Measurements from ENCODE around the gene ZDHHC21. TPM values are rescaled to one million over a fixed set of nuclear protein-coding genes. Genes with fewer than 3 reads are reported as not detected.
A peak's percentile ranks its signal among the peaks of the same experiment; 100 is the strongest.
"Not testable (repeated sequence)": the region's sequence is repeated elsewhere in the genome, so short reads cannot be mapped to it uniquely, and the experiment has no call there.

ZDHHC21 gene
- total RNA-seq, 1 donor from 2014 or later: 22.5 TPM

- Mint-ChIP-seq H3K27ac (no peak overlapping the region), H3K36me3 (peaks cover 16% of the 10 kb centered on the region), H3K9me3 (no peaks in the 10 kb centered on the region), H3K4me3 (no peak overlapping the region), H3K27me3 (ENCODE audit: insufficient read depth, low read depth) (no peaks in the 10 kb centered on the region), H3K4me1 (no peaks in the 10 kb centered on the region)
- Histone ChIP-seq H3K4me1 (no peaks in the 10 kb centered on the region), H3K27me3 (no peaks in the 10 kb centered on the region), H3K27ac (no peak overlapping the region), H3K9ac (no peak overlapping the region), H3K36me3 (peaks cover 6% of the 10 kb centered on the region), H3F3A (ENCODE audit: low read depth) (no peaks in the 10 kb centered on the region), H3K4me2 (no peak overlapping the region), H4K20me1 (ENCODE audit: low read depth) (no peaks in the 10 kb centered on the region), H3K79me2 (ENCODE audit: low read depth) (no peaks in the 10 kb centered on the region), H2AFZ (replicated peaks) (no peak overlapping the region), H3K9me3 (ENCODE audit: low read depth) (no peaks in the 10 kb centered on the region), H3K4me3 (no peak overlapping the region)
- no peak for TF ChIP-seq EZH2phosphoT487 (IDR thresholded peaks at IDR 0.05)
- TF ChIP-seq EZH2 (IDR thresholded peaks at IDR 0.05): no peak
- TF ChIP-seq, protein P1, sequence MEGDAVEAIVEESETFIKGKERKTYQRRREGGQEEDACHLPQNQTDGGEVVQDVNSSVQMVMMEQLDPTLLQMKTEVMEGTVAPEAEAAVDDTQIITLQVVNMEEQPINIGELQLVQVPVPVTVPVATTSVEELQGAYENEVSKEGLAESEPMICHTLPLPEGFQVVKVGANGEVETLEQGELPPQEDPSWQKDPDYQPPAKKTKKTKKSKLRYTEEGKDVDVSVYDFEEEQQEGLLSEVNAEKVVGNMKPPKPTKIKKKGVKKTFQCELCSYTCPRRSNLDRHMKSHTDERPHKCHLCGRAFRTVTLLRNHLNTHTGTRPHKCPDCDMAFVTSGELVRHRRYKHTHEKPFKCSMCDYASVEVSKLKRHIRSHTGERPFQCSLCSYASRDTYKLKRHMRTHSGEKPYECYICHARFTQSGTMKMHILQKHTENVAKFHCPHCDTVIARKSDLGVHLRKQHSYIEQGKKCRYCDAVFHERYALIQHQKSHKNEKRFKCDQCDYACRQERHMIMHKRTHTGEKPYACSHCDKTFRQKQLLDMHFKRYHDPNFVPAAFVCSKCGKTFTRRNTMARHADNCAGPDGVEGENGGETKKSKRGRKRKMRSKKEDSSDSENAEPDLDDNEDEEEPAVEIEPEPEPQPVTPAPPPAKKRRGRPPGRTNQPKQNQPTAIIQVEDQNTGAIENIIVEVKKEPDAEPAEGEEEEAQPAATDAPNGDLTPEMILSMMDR (IDR thresholded peaks at IDR 0.05): no peak
- DNase-seq (ENCODE audit: low spot score): no peak
Observed at GRCh38 chr9:14670718-14671117, 22.5 kb downstream of the ZDHHC21 start.

DNA sequence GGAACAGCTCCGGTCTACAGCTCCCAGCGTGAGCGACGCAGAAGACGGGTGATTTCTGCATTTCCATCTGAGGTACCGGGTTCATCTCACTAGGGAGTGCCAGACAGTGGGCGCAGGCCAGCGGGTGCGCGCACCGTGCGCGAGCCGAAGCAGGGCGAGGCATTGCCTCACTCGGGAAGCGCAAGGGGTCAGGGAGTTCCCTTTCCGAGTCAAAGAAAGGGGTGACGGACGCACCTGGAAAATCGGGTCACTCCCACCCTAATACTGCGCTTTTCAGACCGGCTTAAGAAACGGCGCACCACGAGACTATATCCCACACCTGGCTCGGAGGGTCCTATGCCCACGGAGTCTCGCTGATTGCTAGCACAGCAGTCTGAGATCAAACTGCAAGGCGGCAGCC is 29.2 kb downstream of the ZDHHC21 start:
- H3K36me3 ChIP-seq; H3K4me1 ChIP-seq; H3K9me3 ChIP-seq (ENCODE audit: low read depth); H3K27ac ChIP-seq; H3K9me3 Mint-ChIP-seq; H3K27me3 ChIP-seq; H3K79me2 ChIP-seq (ENCODE audit: low read depth); H4K20me1 ChIP-seq (ENCODE audit: low read depth); H3F3A ChIP-seq (ENCODE audit: low read depth); H3K4me2 ChIP-seq; H3K4me3 ChIP-seq; H3K36me3 Mint-ChIP-seq; H3K27ac Mint-ChIP-seq; H3K27me3 Mint-ChIP-seq (ENCODE audit: insufficient read depth, low read depth); H3K4me3 Mint-ChIP-seq; DNase-seq (ENCODE audit: low spot score); H3K4me1 Mint-ChIP-seq; H2AFZ ChIP-seq (replicated peaks); H3K9ac ChIP-seq: not testable (repeated sequence)

- Histone ChIP-seq H3K4me1 (no peaks in the 10 kb centered on the region), H3K79me2 (ENCODE audit: low read depth) (no peaks in the 10 kb centered on the region), H3K36me3 (peaks cover 11% of the 10 kb centered on the region), H4K20me1 (ENCODE audit: low read depth) (no peaks in the 10 kb centered on the region), H3K27ac (no peak overlapping the region), H3K9ac (no peak overlapping the region), H3K27me3 (no peaks in the 10 kb centered on the region), H3F3A (ENCODE audit: low read depth) (no peaks in the 10 kb centered on the region), H3K4me2 (no peak overlapping the region), H2AFZ (replicated peaks) (no peak overlapping the region), H3K4me3 (no peak overlapping the region), H3K9me3 (ENCODE audit: low read depth) (no peaks in the 10 kb centered on the region)
- TF ChIP-seq EZH2phosphoT487 (IDR thresholded peaks at IDR 0.05) (no peak), EZH2 (IDR thresholded peaks at IDR 0.05) (no peak)
- no peaks in the 10 kb centered on the region for H3K4me1 Mint-ChIP-seq
- peaks cover 24% of the 10 kb centered on the region for H3K36me3 Mint-ChIP-seq
- DNase-seq (ENCODE audit: low spot score): no peak
- H3K4me3 Mint-ChIP-seq: no peak overlapping the region
- no peaks in the 10 kb centered on the region for H3K27me3 Mint-ChIP-seq (ENCODE audit: insufficient read depth, low read depth)
- peaks cover 6% of the 10 kb centered on the region for H3K9me3 Mint-ChIP-seq
- H3K27ac Mint-ChIP-seq: no peak overlapping the region
Observed at GRCh38 chr9:14662060-14662453, 31.2 kb downstream of the ZDHHC21 start.

GRCh38 chr9:14661421-14662059 is 31.7 kb downstream of the ZDHHC21 start:
- Histone ChIP-seq H4K20me1 (ENCODE audit: low read depth) (no peaks in the 10 kb centered on the region), H3K9me3 (ENCODE audit: low read depth) (no peaks in the 10 kb centered on the region), H3K4me2 (no peak overlapping the region), H3K27ac (no peak overlapping the region), H3K79me2 (ENCODE audit: low read depth) (no peaks in the 10 kb centered on the region), H3K9ac (no peak overlapping the region), H3K36me3 (peaks cover 11% of the 10 kb centered on the region), H3K27me3 (no peaks in the 10 kb centered on the region), H2AFZ (replicated peaks) (no peak overlapping the region), H3K4me3 (no peak overlapping the region), H3F3A (ENCODE audit: low read depth) (no peaks in the 10 kb centered on the region), H3K4me1 (no peaks in the 10 kb centered on the region)
- Mint-ChIP-seq H3K4me1 (no peaks in the 10 kb centered on the region), H3K4me3 (no peak overlapping the region), H3K27ac (no peak overlapping the region), H3K36me3 (peaks cover 28% of the 10 kb centered on the region), H3K9me3 (peaks cover 6% of the 10 kb centered on the region), H3K27me3 (ENCODE audit: insufficient read depth, low read depth) (no peaks in the 10 kb centered on the region)
- TF ChIP-seq EZH2 (IDR thresholded peaks at IDR 0.05): no peak
- TF ChIP-seq, protein P1 (IDR thresholded peaks at IDR 0.05): peak; percentile 67
- DNase-seq (ENCODE audit: low spot score): peak; percentile 22
